ENCODE measurements around the gene CEACAM16.

DNA sequence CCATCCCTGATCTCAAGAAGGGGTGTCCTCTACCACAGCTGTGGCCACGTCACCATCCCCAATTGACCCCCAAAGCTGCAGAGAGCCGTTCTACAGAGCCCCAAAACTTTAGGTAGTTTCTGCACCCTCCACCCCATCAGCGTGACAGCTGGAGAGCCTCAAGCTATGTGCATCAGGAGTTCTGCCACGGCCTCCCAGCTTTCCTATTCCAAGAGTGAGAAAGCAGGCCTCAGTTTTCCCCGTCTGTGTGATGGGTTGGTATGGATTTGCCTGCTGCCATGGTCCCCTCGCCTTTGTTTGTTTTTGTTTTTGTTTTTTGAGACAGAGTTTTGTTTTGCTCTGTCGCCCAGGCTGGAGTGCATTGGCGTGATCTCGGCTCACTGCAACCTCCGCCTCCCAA, 51.0 kb downstream of the CEACAM16 start:
- TF ChIP-seq, protein P1, sequence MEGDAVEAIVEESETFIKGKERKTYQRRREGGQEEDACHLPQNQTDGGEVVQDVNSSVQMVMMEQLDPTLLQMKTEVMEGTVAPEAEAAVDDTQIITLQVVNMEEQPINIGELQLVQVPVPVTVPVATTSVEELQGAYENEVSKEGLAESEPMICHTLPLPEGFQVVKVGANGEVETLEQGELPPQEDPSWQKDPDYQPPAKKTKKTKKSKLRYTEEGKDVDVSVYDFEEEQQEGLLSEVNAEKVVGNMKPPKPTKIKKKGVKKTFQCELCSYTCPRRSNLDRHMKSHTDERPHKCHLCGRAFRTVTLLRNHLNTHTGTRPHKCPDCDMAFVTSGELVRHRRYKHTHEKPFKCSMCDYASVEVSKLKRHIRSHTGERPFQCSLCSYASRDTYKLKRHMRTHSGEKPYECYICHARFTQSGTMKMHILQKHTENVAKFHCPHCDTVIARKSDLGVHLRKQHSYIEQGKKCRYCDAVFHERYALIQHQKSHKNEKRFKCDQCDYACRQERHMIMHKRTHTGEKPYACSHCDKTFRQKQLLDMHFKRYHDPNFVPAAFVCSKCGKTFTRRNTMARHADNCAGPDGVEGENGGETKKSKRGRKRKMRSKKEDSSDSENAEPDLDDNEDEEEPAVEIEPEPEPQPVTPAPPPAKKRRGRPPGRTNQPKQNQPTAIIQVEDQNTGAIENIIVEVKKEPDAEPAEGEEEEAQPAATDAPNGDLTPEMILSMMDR (IDR thresholded peaks at IDR 0.05): no peak
- no peak for TF ChIP-seq POLR2A (IDR thresholded peaks at IDR 0.05)
